ENCODE measurements around the gene TAF15. TPM values are rescaled to one million over a fixed set of nuclear protein-coding genes. Genes with fewer than 3 reads are reported as not detected.

Gene TAF15
- total RNA-seq, 2 experiments from 2014 or later = 333 to 366 TPM

GRCh38 chr17:35846055-35846809 is 36.9 kb downstream of the TAF15 start:
- ATAC-seq (no peak), DNase-seq (no peak)
- peak overlapping the region; percentile 20 for H3K27ac Mint-ChIP-seq
- H3K4me1 Mint-ChIP-seq = peaks cover 22% of the 10 kb centered on the region
- H3K27me3 Mint-ChIP-seq = no peaks in the 10 kb centered on the region
- H3K4me3 Mint-ChIP-seq = no peak overlapping the region
- H3K36me3 Mint-ChIP-seq = peaks cover 61% of the 10 kb centered on the region
- H3K9me3 Mint-ChIP-seq (ENCODE audit: low read depth) = no peaks in the 10 kb centered on the region
- CTCF ChIA-PET = interaction anchor here (1.0 to 3.0 kb wide), 3 partner anchors 10 to 82 kb away, joined by 4 to 11 read pairs (median 6); no protein-coding TSS in a partner anchor

DNA sequence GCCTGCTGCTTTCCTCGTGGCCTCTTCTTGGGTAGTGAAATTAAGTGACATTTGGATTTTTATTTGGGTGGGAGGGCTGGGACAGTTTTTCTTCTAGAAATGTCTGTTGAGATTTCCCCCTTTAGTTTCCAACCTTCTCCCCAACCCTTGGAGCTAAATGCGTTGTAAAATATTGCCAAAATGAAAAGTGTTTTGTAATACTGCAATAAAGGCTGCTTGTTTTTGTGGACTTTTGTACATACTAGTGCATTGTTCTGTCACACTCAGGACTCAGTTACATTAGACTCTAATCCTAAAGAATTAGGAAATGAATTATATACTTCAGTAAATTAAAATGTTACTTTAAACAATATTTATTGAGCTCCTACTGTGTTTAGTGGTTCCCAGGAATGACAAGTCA is 37.7 kb downstream of the TAF15 start:
- DNase-seq (no peak), ATAC-seq (no peak)
- Mint-ChIP-seq H3K27ac (peak overlapping the region; percentile 20), H3K4me1 (peaks cover 25% of the 10 kb centered on the region), H3K36me3 (peaks cover 61% of the 10 kb centered on the region), H3K9me3 (ENCODE audit: low read depth) (no peaks in the 10 kb centered on the region), H3K27me3 (no peaks in the 10 kb centered on the region), H3K4me3 (no peak overlapping the region)
- CTCF ChIA-PET = interaction anchor here (0.6 to 3.0 kb wide), 8 partner anchors 9 to 302 kb away, joined by 3 to 12 read pairs (median 4); no protein-coding TSS in a partner anchor

DNA sequence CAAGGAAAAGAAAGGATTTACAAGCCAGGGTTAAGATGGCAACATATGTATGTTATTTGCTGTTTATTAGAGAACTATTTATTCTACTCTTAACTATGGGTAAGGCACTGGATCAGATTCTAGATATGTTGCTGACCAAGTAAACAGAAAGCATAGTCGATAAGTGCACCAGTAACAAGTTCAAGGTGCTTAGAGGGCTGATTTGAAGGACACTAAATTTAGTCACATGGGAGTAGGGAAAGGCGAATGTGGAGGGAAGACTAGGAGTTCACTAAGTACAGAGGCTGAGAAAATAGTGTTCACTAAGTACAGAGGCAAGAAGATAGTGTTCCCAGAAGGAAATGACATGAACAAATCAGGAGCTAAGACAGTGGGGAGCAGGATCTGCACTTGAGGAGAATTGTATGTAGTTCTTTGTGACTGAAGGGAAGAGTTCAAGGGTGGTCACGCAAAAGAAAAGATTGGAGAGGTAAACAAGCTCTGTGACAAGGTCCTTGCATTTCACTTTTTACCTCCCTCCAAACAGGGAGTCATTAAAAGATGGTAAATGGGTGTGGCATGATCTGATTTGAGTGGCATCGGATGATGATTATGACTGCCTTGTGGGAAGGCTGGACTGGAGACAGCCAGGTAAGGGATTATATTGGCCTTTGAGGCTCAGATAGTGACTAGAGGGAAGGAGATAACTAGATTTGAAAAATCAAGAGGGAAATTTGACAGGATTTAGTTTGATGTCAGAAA is 38.5 kb downstream of the TAF15 start:
- H3K36me3 Mint-ChIP-seq = peaks cover 56% of the 10 kb centered on the region
- peaks cover 25% of the 10 kb centered on the region for H3K4me1 Mint-ChIP-seq
- no peak for ATAC-seq
- peak overlapping the region; percentile 10 for H3K27ac Mint-ChIP-seq
- CTCF ChIA-PET = interaction anchor here (0.6 to 5.9 kb wide), 18 partner anchors 8 to 301 kb away, joined by 3 to 35 read pairs (median 3); partner anchors contain the start of gene RDM1
- H3K27me3 Mint-ChIP-seq = no peaks in the 10 kb centered on the region
- H3K9me3 Mint-ChIP-seq (ENCODE audit: low read depth) = no peaks in the 10 kb centered on the region
- no peak overlapping the region for H3K4me3 Mint-ChIP-seq
- DNase-seq = no peak

DNA sequence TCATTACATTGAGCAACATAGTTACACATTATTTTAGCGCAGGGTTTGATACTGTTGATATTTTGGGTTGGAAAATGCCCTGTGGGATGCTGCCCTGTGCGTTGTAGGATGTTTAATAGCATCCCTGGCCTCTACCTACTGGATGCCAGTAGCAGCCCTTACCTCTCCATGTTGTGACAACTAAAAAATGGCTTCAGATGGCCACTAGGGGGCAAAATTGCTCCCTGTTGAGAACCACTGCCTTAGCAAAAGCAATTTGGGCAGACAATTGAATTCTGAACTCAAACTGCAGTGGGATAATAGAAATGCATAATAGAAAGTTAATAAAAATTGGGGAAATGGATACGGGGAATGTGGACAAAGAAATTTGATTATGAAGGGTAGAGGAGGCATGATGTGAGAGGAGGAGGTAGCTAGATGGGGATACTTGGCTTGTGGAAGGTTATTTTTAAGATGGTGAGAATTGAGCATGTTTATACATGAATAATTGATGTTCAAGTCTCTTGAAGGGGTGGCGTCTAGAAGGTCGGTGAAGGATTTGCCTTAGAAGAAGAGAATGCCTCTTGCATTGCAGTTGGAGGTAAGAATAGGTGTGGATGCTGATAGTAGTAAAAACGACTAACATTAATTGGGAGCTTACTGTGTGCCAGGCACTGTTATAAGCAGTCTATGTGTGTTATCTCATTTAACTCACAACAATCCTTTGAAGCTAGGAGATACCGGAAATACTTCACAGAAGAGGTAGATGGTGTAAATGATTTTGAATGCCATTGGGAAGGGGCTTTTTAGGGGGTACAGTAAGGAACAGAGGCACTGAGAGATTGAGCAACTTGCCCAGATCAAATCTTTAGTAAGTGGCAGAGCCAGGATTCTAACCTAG is 40.4 kb downstream of the TAF15 start:
- no peaks in the 10 kb centered on the region for H3K9me3 Mint-ChIP-seq (ENCODE audit: low read depth)
- H3K4me3 Mint-ChIP-seq = no peak overlapping the region
- CTCF ChIA-PET = interaction anchor here (0.7 to 5.9 kb wide), 40 partner anchors 9 to 299 kb away, joined by 3 to 35 read pairs (median 4); partner anchors contain the start of genes CCL5, LYZL6 and TAF15
- DNase-seq (peak; percentile 81), ATAC-seq (peak; percentile 95)
- peaks cover 47% of the 10 kb centered on the region for H3K36me3 Mint-ChIP-seq
- peak overlapping the region; percentile 82 for H3K27ac Mint-ChIP-seq
- no peaks in the 10 kb centered on the region for H3K27me3 Mint-ChIP-seq
- H3K4me1 Mint-ChIP-seq = peaks cover 24% of the 10 kb centered on the region

- H3K27ac Mint-ChIP-seq = peak overlapping the region; percentile 16
- H3K4me3 Mint-ChIP-seq = no peak overlapping the region
- H3K36me3 Mint-ChIP-seq = peaks cover 32% of the 10 kb centered on the region
- no peaks in the 10 kb centered on the region for H3K9me3 Mint-ChIP-seq (ENCODE audit: low read depth)
- no peaks in the 10 kb centered on the region for H3K27me3 Mint-ChIP-seq
- H3K4me1 Mint-ChIP-seq = peaks cover 32% of the 10 kb centered on the region
- ATAC-seq (peak; percentile 24), DNase-seq (no peak)
- CTCF ChIA-PET = interaction anchor here (0.9 to 3.9 kb wide), 8 partner anchors 8 to 292 kb away, joined by 3 to 14 read pairs (median 5); partner anchors contain the start of genes CCL5, HEATR9 and LYZL6
Observed at GRCh38 chr17:35855965-35856364, 46.7 kb downstream of the TAF15 start.

DNA sequence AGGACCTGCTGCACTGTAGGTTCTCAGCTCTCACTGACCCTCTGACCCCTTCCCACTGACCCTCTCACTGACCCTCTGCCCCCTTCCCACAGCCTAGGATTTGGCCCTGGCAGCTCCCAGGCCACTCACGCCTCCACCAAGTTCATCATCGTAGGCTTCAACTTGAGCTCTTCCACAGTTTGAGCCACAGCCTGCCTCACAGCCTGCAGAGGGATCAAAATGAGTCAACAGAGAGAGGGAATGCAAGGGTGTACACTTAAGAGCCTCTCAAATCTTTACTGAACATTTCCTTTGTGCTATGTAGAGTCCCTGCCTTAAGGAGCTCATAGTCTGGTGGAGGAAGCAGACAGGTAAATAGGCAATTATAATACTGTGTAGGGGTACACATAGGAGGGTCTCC is 47.3 kb downstream of the TAF15 start:
- Mint-ChIP-seq H3K27ac (peak overlapping the region; percentile 62), H3K4me3 (no peak overlapping the region), H3K4me1 (peaks cover 28% of the 10 kb centered on the region), H3K36me3 (peaks cover 29% of the 10 kb centered on the region), H3K9me3 (ENCODE audit: low read depth) (no peaks in the 10 kb centered on the region), H3K27me3 (no peaks in the 10 kb centered on the region)
- CTCF ChIA-PET = interaction anchor here (0.8 to 3.9 kb wide), 10 partner anchors 8 to 292 kb away, joined by 3 to 14 read pairs (median 4); partner anchors contain the start of genes CCL5, HEATR9 and LYZL6
- DNase-seq (peak; percentile 56), ATAC-seq (peak; percentile 87)

- Mint-ChIP-seq H3K36me3 (peaks cover 32% of the 10 kb centered on the region), H3K27ac (no peak overlapping the region), H3K9me3 (ENCODE audit: low read depth) (no peaks in the 10 kb centered on the region), H3K4me3 (no peak overlapping the region), H3K4me1 (peaks cover 27% of the 10 kb centered on the region), H3K27me3 (no peaks in the 10 kb centered on the region)
- CTCF ChIA-PET = interaction anchor here (0.9 to 3.7 kb wide), 4 partner anchors 8 to 111 kb away, joined by 3 to 10 read pairs (median 5); no protein-coding TSS in a partner anchor
- ATAC-seq = no peak
- no peak for DNase-seq
Observed at GRCh38 chr17:35864853-35865252, 55.6 kb downstream of the TAF15 start.

- ATAC-seq (no peak), DNase-seq (no peak)
- Mint-ChIP-seq H3K27ac (peak overlapping the region; percentile 26), H3K36me3 (peaks cover 34% of the 10 kb centered on the region), H3K4me3 (no peak overlapping the region), H3K9me3 (ENCODE audit: low read depth) (no peaks in the 10 kb centered on the region), H3K27me3 (no peaks in the 10 kb centered on the region), H3K4me1 (peaks cover 30% of the 10 kb centered on the region)
- CTCF ChIA-PET = interaction anchor here (1.1 to 3.7 kb wide), 6 partner anchors 9 to 110 kb away, joined by 3 to 10 read pairs (median 7); partner anchors contain the start of gene CCL5
Observed at GRCh38 chr17:35865412-35866340, 56.4 kb downstream of the TAF15 start.

DNA sequence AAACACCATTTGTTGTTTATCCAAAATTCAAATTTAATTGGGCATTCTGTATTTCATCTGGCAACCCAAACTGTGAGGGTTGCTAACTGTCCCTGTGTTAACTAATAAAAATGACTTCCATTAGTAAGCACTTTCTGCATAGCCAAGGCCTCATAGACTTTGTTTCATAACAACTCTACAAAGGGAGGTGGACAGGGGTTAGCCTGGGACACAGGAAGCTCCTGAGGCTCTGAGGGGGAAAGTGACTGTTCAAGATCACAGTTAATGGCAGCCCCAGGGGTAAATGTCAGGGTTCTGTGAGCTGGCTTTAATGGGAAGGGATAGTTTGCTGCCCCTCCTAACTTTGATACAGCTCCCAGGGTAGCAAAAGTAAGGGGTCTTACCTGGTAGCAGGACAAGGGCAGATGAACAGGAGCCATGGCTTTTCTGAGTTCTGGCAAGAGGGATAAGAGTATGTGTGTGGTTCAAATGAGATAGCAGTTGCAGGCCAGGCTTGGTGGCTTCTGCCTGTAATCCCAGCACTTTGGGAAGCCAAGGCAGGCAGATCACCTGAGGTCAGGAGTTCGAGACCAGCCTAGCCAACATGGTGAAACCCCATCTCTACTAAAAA is 57.2 kb downstream of the TAF15 start:
- CTCF ChIA-PET = interaction anchor here (1.1 to 3.7 kb wide), 4 partner anchors 9 to 16 kb away, joined by 3 to 10 read pairs (median 8); partner anchors contain the start of gene CCL5
- Mint-ChIP-seq H3K27ac (peak overlapping the region; percentile 45), H3K4me1 (peaks cover 38% of the 10 kb centered on the region)

DNA sequence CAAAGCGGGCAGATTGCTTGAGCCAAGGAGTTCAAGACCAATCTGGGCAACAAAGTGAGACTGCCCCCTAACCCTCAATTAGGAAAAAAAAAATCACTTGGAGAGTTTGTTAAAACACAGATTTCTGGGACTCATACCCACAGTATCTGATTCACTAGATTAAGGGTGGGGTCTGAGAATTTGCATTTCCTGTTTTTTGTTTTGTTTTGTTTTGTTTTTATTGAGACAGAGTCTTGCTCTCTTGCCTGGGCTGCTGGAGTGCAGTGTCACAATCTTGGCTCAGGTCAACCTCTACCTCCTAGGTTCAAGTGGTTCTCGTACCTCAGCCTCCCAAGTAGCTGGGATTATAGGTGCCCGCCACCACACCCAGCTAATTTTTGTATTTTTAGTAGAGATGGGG is 58.3 kb downstream of the TAF15 start:
- Mint-ChIP-seq H3K9me3 (ENCODE audit: low read depth) (no peaks in the 10 kb centered on the region), H3K36me3 (peaks cover 45% of the 10 kb centered on the region), H3K4me1 (peaks cover 46% of the 10 kb centered on the region), H3K27ac (no peak overlapping the region), H3K4me3 (no peak overlapping the region), H3K27me3 (no peaks in the 10 kb centered on the region)
- no peak for ATAC-seq
- CTCF ChIA-PET = interaction anchor here (1.8 to 3.7 kb wide), 3 partner anchors 11 to 17 kb away, joined by 5 to 10 read pairs (median 7); partner anchors contain the start of gene CCL5
- DNase-seq = no peak

More for the DNA sequence above, 57.2 kb downstream of the TAF15 start:
- Mint-ChIP-seq H3K9me3 (ENCODE audit: low read depth) (no peaks in the 10 kb centered on the region), H3K27me3 (no peaks in the 10 kb centered on the region), H3K4me3 (no peak overlapping the region), H3K36me3 (peaks cover 41% of the 10 kb centered on the region)
- ATAC-seq = no peak
- no peak for DNase-seq

DNA sequence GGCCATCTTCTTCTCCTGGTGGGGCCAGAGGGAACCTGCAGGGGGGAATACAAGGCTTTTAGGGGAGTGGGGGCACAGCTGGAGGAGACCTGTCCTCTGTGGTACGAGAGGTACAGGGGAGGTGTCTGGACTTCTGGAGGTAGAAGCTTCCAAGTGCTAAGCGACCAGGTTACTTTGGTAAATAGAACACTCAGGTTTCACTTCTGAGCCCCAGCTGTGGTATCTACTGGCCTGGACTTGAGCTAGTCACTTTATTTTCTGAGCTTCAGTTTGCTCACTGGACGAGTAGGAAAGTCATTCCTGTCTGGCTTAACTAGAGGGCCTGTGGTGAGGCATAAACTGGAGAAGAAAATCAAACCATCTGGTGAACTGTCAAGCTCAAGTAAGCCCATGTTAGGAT is 59.5 kb downstream of the TAF15 start, which contains the start of gene HEATR9:
TSS of gene HEATR9 (minus strand) at position 155 of the 400 bp plus-strand sequence. CDS start at position 6, 149 bp downstream.
- H3K4me3 Mint-ChIP-seq = no peak within 1 kb of the TSS
- no peaks in the 10 kb centered on the region for H3K27me3 Mint-ChIP-seq
- CTCF ChIA-PET = interaction anchor here (0.6 to 2.0 kb wide), 5 partner anchors 9 to 100 kb away, joined by 3 to 5 read pairs (median 4); partner anchors contain the start of gene CCL5
- H3K4me1 Mint-ChIP-seq = peaks cover 54% of the 10 kb centered on the region
- no peak for DNase-seq
- H3K27ac Mint-ChIP-seq = peak within 1 kb of the TSS; percentile 25
- no peak for ATAC-seq
- peaks cover 48% of the 10 kb centered on the region for H3K36me3 Mint-ChIP-seq
- H3K9me3 Mint-ChIP-seq (ENCODE audit: low read depth) = no peaks in the 10 kb centered on the region

All from activated CD8-positive, alpha-beta memory T cell treated with anti-CD3 and anti-CD28 coated beads, Interleukin-2, amount 10 ng/mL, durations not matched to agents 7 days and 5 days (primary cell).